Urothelium cell line (cell line): ENCODE results near the gene USP22.
A peak's percentile ranks its signal among the peaks of the same experiment; 100 is the strongest.

ENCODE experiments used
- DNase-seq: peaks from one replicate; pipeline ENCODE4 v3.0.0; 2011; ENCODE audit warnings: low spot score, mixed read lengths
- FAIRE-seq: peaks from 2 replicates; lab custom pipeline; 2011; peaks lifted over from hg19 to GRCh38; lab: Jason Lieb, UNC

USP22 gene

GRCh38 chr17:21003007-21003621 is 39.7 kb downstream of the USP22 start:
- FAIRE-seq = no peak
- no peak for DNase-seq

- FAIRE-seq (no peak), DNase-seq (no peak)
Measured at GRCh38 chr17:21002309-21003006, 40.4 kb downstream of the USP22 start.

- no peak for FAIRE-seq
- DNase-seq = no peak
Measured at GRCh38 chr17:21001813-21002221, 41.0 kb downstream of the USP22 start.

GRCh38 chr17:21001111-21001812 is 41.5 kb downstream of the USP22 start:
- FAIRE-seq (no peak), DNase-seq (no peak)

- no peak for DNase-seq
- no peak for FAIRE-seq
Measured at GRCh38 chr17:20999841-21000532, 42.8 kb downstream of the USP22 start.

- DNase-seq (no peak), FAIRE-seq (no peak)
Measured at GRCh38 chr17:20999044-20999573, 43.7 kb downstream of the USP22 start.

- no peak for DNase-seq
- FAIRE-seq = no peak
Measured at GRCh38 chr17:20998571-20999043, 44.2 kb downstream of the USP22 start.

GRCh38 chr17:20997711-20998570 is 44.9 kb downstream of the USP22 start:
- FAIRE-seq = peak; percentile 50

GRCh38 chr17:20996724-20997615 is 45.8 kb downstream of the USP22 start:
- no peak for DNase-seq
- no peak for FAIRE-seq

More at GRCh38 chr17:20997711-20998570, 44.9 kb downstream of the USP22 start:
- no peak for DNase-seq

- FAIRE-seq (no peak), DNase-seq (no peak)
Measured at GRCh38 chr17:20995873-20996723, 46.7 kb downstream of the USP22 start.

GRCh38 chr17:20995164-20995872 is 47.5 kb downstream of the USP22 start:
- no peak for FAIRE-seq

GRCh38 chr17:20994779-20995149 is 48.0 kb downstream of the USP22 start:
- no peak for FAIRE-seq
- DNase-seq = no peak

More at GRCh38 chr17:20995164-20995872, 47.5 kb downstream of the USP22 start:
- no peak for DNase-seq

- no peak for DNase-seq
- FAIRE-seq = no peak
Measured at GRCh38 chr17:20993863-20994778, 48.7 kb downstream of the USP22 start.

GRCh38 chr17:20992987-20993862 is 49.6 kb downstream of the USP22 start:
- FAIRE-seq (peak; percentile 78), DNase-seq (peak; percentile 89)

GRCh38 chr17:20992416-20992815 is 50.4 kb downstream of the USP22 start:
- DNase-seq = no peak
- no peak for FAIRE-seq
